ENCODE data around the gene PARD3B. TPM values are rescaled to one million over a fixed set of nuclear protein-coding genes. Genes with fewer than 3 reads are reported as not detected.

The PARD3B gene
- total RNA-seq, 1 experiment from 2014 or later = 6.4 TPM

- Histone ChIP-seq H2AFZ (ENCODE audit: low read length) (no peak overlapping the region), H3K79me1 (ENCODE audit: insufficient read depth, low read depth, low read length, poor library complexity, severe bottlenecking) (no peaks in the 10 kb centered on the region), H2BK120ac (ENCODE audit: low read depth, low read length, poor library complexity, severe bottlenecking) (no peak overlapping the region), H3K27me3 (ENCODE audit: insufficient read depth, low read length) (no peaks in the 10 kb centered on the region), H3K56ac (ENCODE audit: insufficient read length, low read depth, low read length) (no peak overlapping the region), H2AK5ac (ENCODE audit: insufficient read length, low read length) (no peak overlapping the region), H3K4me1 (ENCODE audit: insufficient read depth, low read length) (no peaks in the 10 kb centered on the region), H4K8ac (replicated peaks; ENCODE audit: insufficient read length, low read depth, low read length) (no peak overlapping the region), H3K27ac (ENCODE audit: insufficient read length, low read depth, low read length) (no peak overlapping the region), H2BK5ac (ENCODE audit: insufficient read length, low read length) (no peak overlapping the region), H2BK20ac (ENCODE audit: low read depth, low read length, poor library complexity, severe bottlenecking) (no peak overlapping the region), H3K14ac (ENCODE audit: insufficient read depth, low read length) (no peak overlapping the region), H3K4me2 (ENCODE audit: insufficient read depth, insufficient read length, low read length) (no peak overlapping the region), H3K79me2 (ENCODE audit: insufficient read depth, low read length) (no peaks in the 10 kb centered on the region), H4K5ac (ENCODE audit: insufficient read length, low read depth, low read length) (no peak overlapping the region), H3K4ac (ENCODE audit: low read depth, low read length) (no peak overlapping the region), H2BK15ac (ENCODE audit: low read depth, low read length) (no peak overlapping the region), H3K23me2 (ENCODE audit: insufficient read length, low read depth, low read length, poor library complexity, severe bottlenecking) (no peaks in the 10 kb centered on the region), H3K23ac (ENCODE audit: insufficient read length, low read depth, low read length) (no peak overlapping the region), H3K9ac (ENCODE audit: extremely low read depth, insufficient read length, low read length) (no peak overlapping the region), H4K91ac (ENCODE audit: insufficient read length, low read depth, low read length) (no peak overlapping the region), H3K18ac (ENCODE audit: insufficient read length, low read depth, low read length) (no peak overlapping the region), H4K20me1 (ENCODE audit: control insufficient read depth, insufficient read depth, insufficient read length) (no peaks in the 10 kb centered on the region), H2BK12ac (ENCODE audit: insufficient read length, low read depth, low read length) (no peak overlapping the region), H3T11ph (ENCODE audit: low read length) (no peak overlapping the region), H3K9me3 (ENCODE audit: control insufficient read depth, low read depth, low read length) (no peaks in the 10 kb centered on the region)
- peaks cover 15 to 17% of the 10 kb centered on the region in 2 experiments for H3K4me1 Mint-ChIP-seq
- H3K4me3 Mint-ChIP-seq = no peak overlapping the region
- no peaks in the 10 kb centered on the region for H3K36me3 Mint-ChIP-seq (ENCODE audit: insufficient read depth in 1 of 3, low read depth in 3 of 3)
- H3K27me3 Mint-ChIP-seq (ENCODE audit: low read depth) = no peaks in the 10 kb centered on the region
- TF ChIP-seq CTCF (conservative IDR thresholded peaks at IDR 0.05) = no peak
- whole genome bisulfite sequencing (ENCODE audit: extremely low coverage, insufficient read length, low lambda C conversion rate) = no CpG with 5 or more reads among the region's 3 CpGs
- no peak for DNase-seq
- no peaks in the 10 kb centered on the region for H3K9me3 Mint-ChIP-seq
- peak overlapping the region in 1 of 3 experiments; percentile 63; a peak in 1 of 7 replicates for H3K27ac Mint-ChIP-seq
Observed at GRCh38 chr2:205079173-205079572, 533.9 kb downstream of the PARD3B start.

Data from H9 (cell line).